Lower leg skin (tissue), 4 donors: ENCODE data around the gene NEAT1. TPM values are rescaled to one million over a fixed set of nuclear protein-coding genes. Genes with fewer than 3 reads are reported as not detected.
"Not testable (repeated sequence)": the region's sequence is repeated elsewhere in the genome, so short reads cannot be mapped to it uniquely, and the experiment has no call there.

Experiments used
- DNase-seq, 2 donors: peaks; one replicate each; pipeline ENCODE4 v3.0.0-alpha.2; 2019; ENCODE audit warnings: low spot score in 2 of 2
- H3K4me3 ChIP-seq: fragments of 200-600 bp; sonication (generic); 2 replicates; pipeline ENCODE4 v1.5.1; 2017; ENCODE audit warnings: mild to moderate bottlenecking, low read depth; ENCODE audit not compliant: poor library complexity, severe bottlenecking
- POLR2A ChIP-seq, 2 donors: fragments of 450-650 bp; IDR thresholded peaks; one replicate each; pipeline ENCODE4 v1.6.1; 2016 to 2017; ENCODE audit warnings: antibody characterized with exemption in 2 of 2, mild to moderate bottlenecking in 1 of 2, moderate library complexity in 1 of 2
- WGBS, 2 donors: methylation state at CpG; one replicate each; pipeline ENCODE4 v1.1.5; 2018; 5-methylcytosine and 5-hydroxymethylcytosine counted together
- intact Hi-C: fragments of 100-400 bp; cut with DNase I; formaldehyde crosslinking; loops from one replicate; pipeline ENCODE4 v1.15.0; 2023; ENCODE audit warnings: low total_unique reads
- total RNA-seq, 4 donors: library from RNA; depleted of rRNA; stranded (reverse); fragments of >200 nt; gene quantifications; one replicate each; pipeline ENCODE4 v1.1.0, GENCODE V29; 2016
- TF ChIP-seq, protein P1 (sequence below), 3 donors: fragments of 450-650 bp; IDR thresholded peaks; one replicate each; pipeline ENCODE4 v1.5.1; 2016; ENCODE audit warnings: antibody characterized with exemption in 3 of 3, mild to moderate bottlenecking in 3 of 3, moderate library complexity in 2 of 3

NEAT1 gene
- total RNA-seq, 4 donors from 2014 or later: 147 to 645 (median 301) TPM

DNA sequence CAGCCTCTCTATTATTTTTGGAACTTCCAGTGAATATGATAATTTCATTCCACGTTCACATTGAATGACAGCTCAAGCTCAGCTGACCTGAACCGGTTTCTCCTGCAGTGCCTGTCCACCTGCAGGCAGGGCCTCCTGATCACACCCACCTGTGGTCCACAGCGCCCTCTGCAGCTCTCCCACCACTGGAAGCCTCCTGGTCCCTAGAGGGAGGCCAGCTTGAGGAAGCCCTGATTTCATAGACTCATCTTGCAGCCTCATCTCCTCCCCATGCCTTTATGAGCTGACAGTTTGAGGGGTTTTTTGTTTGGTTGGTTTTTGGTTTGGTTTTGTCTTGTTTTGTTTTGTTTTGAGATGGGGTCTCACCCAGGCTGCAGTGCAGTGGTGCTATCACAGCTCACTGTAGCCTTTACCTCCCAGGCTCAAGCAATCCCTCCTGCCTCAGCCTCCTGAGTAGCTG, 46.3 kb downstream of the NEAT1 start:
- DNase-seq: peak in 1 of 2 donors; percentile 92
- 20 to 26% methylated on average over 3 of the region's 3 CpGs for WGBS, 2 donors
- no peak overlapping the region for H3K4me3 ChIP-seq
- intact Hi-C loops: no loop called here
- TF ChIP-seq, protein P1, sequence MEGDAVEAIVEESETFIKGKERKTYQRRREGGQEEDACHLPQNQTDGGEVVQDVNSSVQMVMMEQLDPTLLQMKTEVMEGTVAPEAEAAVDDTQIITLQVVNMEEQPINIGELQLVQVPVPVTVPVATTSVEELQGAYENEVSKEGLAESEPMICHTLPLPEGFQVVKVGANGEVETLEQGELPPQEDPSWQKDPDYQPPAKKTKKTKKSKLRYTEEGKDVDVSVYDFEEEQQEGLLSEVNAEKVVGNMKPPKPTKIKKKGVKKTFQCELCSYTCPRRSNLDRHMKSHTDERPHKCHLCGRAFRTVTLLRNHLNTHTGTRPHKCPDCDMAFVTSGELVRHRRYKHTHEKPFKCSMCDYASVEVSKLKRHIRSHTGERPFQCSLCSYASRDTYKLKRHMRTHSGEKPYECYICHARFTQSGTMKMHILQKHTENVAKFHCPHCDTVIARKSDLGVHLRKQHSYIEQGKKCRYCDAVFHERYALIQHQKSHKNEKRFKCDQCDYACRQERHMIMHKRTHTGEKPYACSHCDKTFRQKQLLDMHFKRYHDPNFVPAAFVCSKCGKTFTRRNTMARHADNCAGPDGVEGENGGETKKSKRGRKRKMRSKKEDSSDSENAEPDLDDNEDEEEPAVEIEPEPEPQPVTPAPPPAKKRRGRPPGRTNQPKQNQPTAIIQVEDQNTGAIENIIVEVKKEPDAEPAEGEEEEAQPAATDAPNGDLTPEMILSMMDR (IDR thresholded peaks at IDR 0.05): peak in 1 of 3 donors; percentile 55
- TF ChIP-seq POLR2A (IDR thresholded peaks at IDR 0.05): no peak

DNA sequence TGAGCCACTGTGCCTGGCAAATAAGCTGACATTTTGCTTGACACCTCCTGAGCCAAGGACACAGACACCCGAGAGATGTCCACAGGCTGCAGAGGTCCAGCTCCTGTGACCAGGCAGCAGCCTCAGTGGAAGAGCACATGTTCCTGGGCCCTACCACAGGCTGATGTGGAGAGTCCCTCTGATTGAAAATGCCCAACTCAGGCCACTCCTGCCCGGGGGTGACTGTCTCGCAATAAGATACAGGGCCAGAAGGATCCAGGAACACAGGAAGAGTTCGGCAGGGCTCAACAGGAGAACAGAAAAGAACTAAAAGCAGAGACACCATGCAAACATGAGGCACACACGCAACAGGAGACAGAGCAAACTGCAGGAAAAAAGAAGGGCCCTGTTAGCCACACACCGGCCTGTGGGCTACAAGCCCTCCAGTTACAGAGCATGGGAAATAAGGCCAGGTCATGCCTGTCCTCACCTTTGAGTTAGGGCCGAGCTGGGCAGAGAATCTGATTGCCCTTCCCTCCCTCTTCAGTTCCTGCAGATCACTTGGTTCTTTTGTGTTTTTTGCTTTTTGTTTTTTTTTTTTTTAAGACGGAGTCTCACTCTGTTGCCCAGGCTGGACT, 47.9 kb downstream of the NEAT1 start:
- no peak overlapping the region for H3K4me3 ChIP-seq
- no peak for TF ChIP-seq POLR2A (IDR thresholded peaks at IDR 0.05)
- TF ChIP-seq, protein P1 (IDR thresholded peaks at IDR 0.05): no peak
- intact Hi-C loops: no loop called here
- peak in 1 of 2 donors; percentile 83 for DNase-seq
- 68 to 72% methylated on average over 8 of the region's 8 CpGs for WGBS, 2 donors

DNA sequence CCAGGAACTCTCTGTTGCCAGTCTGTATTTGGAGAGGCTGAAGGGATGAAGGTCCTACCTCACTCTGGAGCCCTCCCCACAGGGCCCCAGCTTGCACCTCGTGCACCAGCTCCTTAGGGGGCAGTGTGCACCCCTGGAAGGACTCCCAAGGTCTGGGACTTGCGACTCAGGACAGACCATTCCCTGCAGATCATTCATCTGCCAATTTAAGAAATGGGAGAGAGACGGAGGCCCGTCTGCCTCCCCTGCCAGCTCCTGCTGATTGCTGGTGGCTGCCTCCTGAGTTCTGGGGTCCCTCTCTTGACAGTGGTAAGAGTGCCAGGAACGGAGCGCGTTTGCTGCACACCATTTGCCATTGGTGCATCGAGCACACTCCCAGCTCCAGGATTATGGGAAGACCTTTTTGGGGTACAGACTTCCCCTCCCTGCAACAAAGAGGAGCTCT, 48.9 kb downstream of the NEAT1 start:
- peak in 1 of 2 donors; percentile 93 for DNase-seq
- TF ChIP-seq, protein P1 (IDR thresholded peaks at IDR 0.05): no peak
- no peak for TF ChIP-seq POLR2A (IDR thresholded peaks at IDR 0.05)

DNA sequence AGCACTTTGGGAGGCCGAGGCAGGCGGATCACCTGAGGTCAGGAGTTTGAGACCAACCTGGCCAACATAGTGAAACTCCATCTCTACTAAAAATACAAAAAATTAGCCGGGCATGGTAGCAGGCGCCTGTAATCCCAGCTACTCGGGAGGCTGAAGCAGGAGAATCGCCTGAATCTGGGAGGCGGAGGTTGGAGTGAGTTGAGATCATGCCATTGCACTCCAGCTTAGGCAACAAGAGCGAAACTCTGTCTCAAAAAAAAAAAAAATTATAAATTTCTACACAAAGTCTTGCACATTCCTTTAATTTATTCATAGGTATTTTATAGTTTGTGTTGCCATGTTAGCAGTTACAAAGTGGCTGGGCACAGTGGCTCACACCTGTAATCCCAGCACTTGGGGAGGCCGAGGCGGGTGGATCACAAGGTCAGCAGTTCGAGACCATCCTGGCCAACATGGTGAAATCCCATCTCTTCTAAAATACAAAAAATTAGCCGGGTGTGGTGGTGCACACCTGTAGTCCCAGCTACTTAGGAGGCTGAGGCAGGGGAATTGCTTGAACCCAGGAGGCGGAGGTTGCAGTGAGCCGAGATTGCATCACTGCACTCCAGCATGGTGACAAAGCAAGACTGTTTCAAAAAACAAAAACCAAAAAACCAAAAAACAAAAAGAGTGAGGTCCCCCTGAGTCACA, 50.1 kb downstream of the NEAT1 start:
- intact Hi-C loops: not testable (repeated sequence)
- WGBS, 2 donors: 79 to 81% methylated on average over 14 of the region's 14 CpGs
- peak in 1 of 2 donors; percentile 77 for DNase-seq

More for the DNA sequence above, 48.9 kb downstream of the NEAT1 start:
- 34 to 35% methylated on average over 7 to 8 of the region's 8 CpGs for WGBS, 2 donors
- H3K4me3 ChIP-seq: no peak overlapping the region
- intact Hi-C loops: no loop called here

DNA sequence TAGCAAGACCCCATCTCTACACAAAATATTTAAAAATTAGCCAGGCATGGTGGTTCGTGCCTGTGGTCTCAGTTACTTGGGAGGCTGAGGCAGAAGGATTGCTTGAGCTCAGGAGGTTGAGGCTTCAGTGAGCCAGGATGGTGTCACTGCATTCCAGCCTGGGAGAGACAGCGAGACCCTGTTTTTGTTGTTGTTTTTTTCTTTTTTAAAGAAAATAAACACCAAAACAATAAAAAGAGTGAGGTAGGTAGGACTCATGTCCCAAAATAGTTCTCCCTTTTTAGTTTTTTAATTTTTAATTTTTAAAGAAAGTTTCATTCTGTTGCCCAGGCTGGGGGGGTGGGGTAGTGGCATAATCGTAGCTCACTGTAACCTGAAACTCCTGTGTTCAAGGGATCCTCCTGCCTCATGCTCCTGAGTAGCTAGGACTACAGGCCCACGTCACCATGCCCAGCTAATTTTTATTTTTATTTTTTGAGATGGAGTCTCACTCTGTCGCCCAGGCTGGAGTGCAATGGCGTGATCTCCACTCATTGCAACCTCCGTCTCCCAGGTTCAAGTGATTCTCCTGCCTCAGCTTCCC, 50.8 kb downstream of the NEAT1 start:
- no peak for TF ChIP-seq POLR2A (IDR thresholded peaks at IDR 0.05)
- TF ChIP-seq, protein P1 (IDR thresholded peaks at IDR 0.05): no peak

More for the DNA sequence above, 50.1 kb downstream of the NEAT1 start:
- not testable (repeated sequence) for H3K4me3 ChIP-seq

DNA sequence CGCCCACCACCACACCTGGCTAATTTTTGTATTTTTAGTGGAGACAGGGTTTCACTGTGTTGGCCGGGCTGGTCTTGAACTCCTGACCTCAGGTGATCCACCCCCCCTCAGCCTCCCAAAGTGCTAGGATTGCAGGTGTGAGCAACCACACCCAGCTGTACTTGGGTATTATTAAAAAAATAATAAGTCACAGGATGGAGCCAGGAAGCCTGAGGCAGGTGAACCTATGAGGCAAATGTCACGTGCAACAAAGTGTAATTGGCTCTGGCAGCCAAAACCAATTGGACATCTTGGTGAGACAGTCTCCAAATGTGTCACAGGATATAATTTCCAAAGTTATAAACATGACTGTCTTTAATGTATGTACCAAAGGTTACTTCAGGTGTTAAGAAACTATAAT, 52.3 kb downstream of the NEAT1 start:
- intact Hi-C loops: no loop called here
- H3K4me3 ChIP-seq: no peak overlapping the region
- peak in 1 of 2 donors; percentile 83 for DNase-seq
- TF ChIP-seq POLR2A (IDR thresholded peaks at IDR 0.05): no peak
- TF ChIP-seq, protein P1 (IDR thresholded peaks at IDR 0.05): no peak
- 68 to 74% methylated on average over 3 of the region's 3 CpGs for WGBS, 2 donors

More for the DNA sequence above, 50.8 kb downstream of the NEAT1 start:
- no peak for DNase-seq
- no peak overlapping the region for H3K4me3 ChIP-seq
- WGBS, 2 donors: 83 to 87% methylated on average over 7 of the region's 7 CpGs
- intact Hi-C loops: no loop called here
